MM.1S (cell line): Measurements from ENCODE around the gene IL6ST.
"Not testable (repeated sequence)": the region's sequence is repeated elsewhere in the genome, so short reads cannot be mapped to it uniquely, and the experiment has no call there.

Experiments used
- DNase-seq: peaks from one replicate; pipeline ENCODE4 v3.0.0-alpha.2; 2015
- H2AFZ ChIP-seq: fragments of 300-600 bp; sonication (generic); 2 replicates; pipeline ENCODE4 v1.6.0; 2016; ENCODE audit warnings: antibody characterized with exemption, low read length
- H3F3A ChIP-seq: fragments of 300-600 bp; sonication (generic); 2 replicates; pipeline ENCODE4 v1.6.1; 2016; ENCODE audit warnings: mild to moderate bottlenecking, antibody characterized with exemption, low read length, moderate library complexity, mixed read lengths; ENCODE audit not compliant: insufficient read depth
- H3K27ac ChIP-seq: fragments of 300-600 bp; sonication (generic); 2 replicates; pipeline ENCODE4 v1.5.1; 2016; ENCODE audit warnings: mild to moderate bottlenecking, low read length
- H3K27me3 ChIP-seq: fragments of 300-600 bp; sonication (generic); replicated peaks from 2 replicates; pipeline ENCODE4 v1.6.0; 2016; ENCODE audit warnings: low read length; ENCODE audit not compliant: insufficient read depth
- H3K36me3 ChIP-seq: fragments of 300-600 bp; sonication (generic); replicated peaks from 2 replicates; pipeline ENCODE4 v1.6.1; 2016; ENCODE audit warnings: mild to moderate bottlenecking, low read length, mixed read lengths; ENCODE audit not compliant: insufficient read depth
- H3K4me1 ChIP-seq: fragments of 300-600 bp; sonication (generic); 2 replicates; pipeline ENCODE4 v1.6.1; 2016; ENCODE audit warnings: low read length, mixed read lengths
- H3K4me2 ChIP-seq: fragments of 300-600 bp; sonication (generic); 2 replicates; pipeline ENCODE4 v1.6.0; 2016; ENCODE audit warnings: low read depth, low read length
- H3K4me3 ChIP-seq: fragments of 300-600 bp; sonication (generic); 2 replicates; pipeline ENCODE4 v1.5.1; 2016; ENCODE audit warnings: low read length, mixed read lengths
- H3K79me2 ChIP-seq: fragments of 300-600 bp; sonication (generic); 2 replicates; pipeline ENCODE4 v1.6.1; 2016; ENCODE audit warnings: mixed run types, low read length, mixed read lengths
- H3K9ac ChIP-seq: fragments of 300-600 bp; sonication (generic); 2 replicates; pipeline ENCODE4 v1.6.1; 2016; ENCODE audit warnings: low read length, mixed read lengths
- H3K9me2 ChIP-seq: fragments of 300-600 bp; sonication (generic); replicated peaks from 2 replicates; pipeline ENCODE4 v1.6.1; 2016; ENCODE audit warnings: mild to moderate bottlenecking, low read length, mixed read lengths; ENCODE audit not compliant: insufficient read depth
- H3K9me3 ChIP-seq: fragments of 300-600 bp; sonication (generic); replicated peaks from 2 replicates; pipeline ENCODE4 v1.6.1; 2016; ENCODE audit warnings: mild to moderate bottlenecking, low read length, mixed read lengths; ENCODE audit not compliant: insufficient read depth
- H4K20me1 ChIP-seq: fragments of 300-600 bp; sonication (generic); 2 replicates; pipeline ENCODE4 v1.6.1; 2016; ENCODE audit warnings: mild to moderate bottlenecking, low read length, moderate library complexity, mixed read lengths; ENCODE audit not compliant: insufficient read depth
- CTCF ChIP-seq: fragments of 300-600 bp; sonication (generic); IDR thresholded peaks from 2 replicates; pipeline ENCODE4 v1.5.1; 2016; ENCODE audit warnings: antibody characterized with exemption, low read length, mixed read lengths
- EZH2 ChIP-seq: fragments of 300-600 bp; sonication (generic); optimal IDR thresholded peaks from 2 replicates; pipeline ENCODE3; 2017; ENCODE audit warnings: low read depth, mild to moderate bottlenecking, antibody characterized with exemption, low read length, mixed read lengths
- EZH2phosphoT487 ChIP-seq: fragments of 300-600 bp; sonication (generic); IDR thresholded peaks from 2 replicates; pipeline ENCODE4 v1.6.1; 2018; ENCODE audit warnings: antibody characterized with exemption, low read length

The IL6ST gene

GRCh38 chr5:55959208-55959607 is 35.6 kb downstream of the IL6ST start:
- no peaks in the 10 kb centered on the region for H3K4me1 ChIP-seq
- no peak overlapping the region for H3K4me2 ChIP-seq
- no peak for TF ChIP-seq EZH2phosphoT487
- no peak for TF ChIP-seq CTCF
- H3K79me2 ChIP-seq: peaks cover 95% of the 10 kb centered on the region
- H3K9ac ChIP-seq: no peak overlapping the region
- H3K4me3 ChIP-seq: no peak overlapping the region
- H3K27ac ChIP-seq: no peak overlapping the region
- no peaks in the 10 kb centered on the region for H3K27me3 ChIP-seq
- H3K9me2 ChIP-seq: no peaks in the 10 kb centered on the region
- H3F3A ChIP-seq: peaks cover 46% of the 10 kb centered on the region
- peaks cover 4% of the 10 kb centered on the region; the same call in 1 of the 2 replicates for H4K20me1 ChIP-seq
- no peaks in the 10 kb centered on the region for H3K9me3 ChIP-seq
- no peak overlapping the region for H2AFZ ChIP-seq
- H3K36me3 ChIP-seq: peaks cover 30% of the 10 kb centered on the region
- no peak for DNase-seq

DNA sequence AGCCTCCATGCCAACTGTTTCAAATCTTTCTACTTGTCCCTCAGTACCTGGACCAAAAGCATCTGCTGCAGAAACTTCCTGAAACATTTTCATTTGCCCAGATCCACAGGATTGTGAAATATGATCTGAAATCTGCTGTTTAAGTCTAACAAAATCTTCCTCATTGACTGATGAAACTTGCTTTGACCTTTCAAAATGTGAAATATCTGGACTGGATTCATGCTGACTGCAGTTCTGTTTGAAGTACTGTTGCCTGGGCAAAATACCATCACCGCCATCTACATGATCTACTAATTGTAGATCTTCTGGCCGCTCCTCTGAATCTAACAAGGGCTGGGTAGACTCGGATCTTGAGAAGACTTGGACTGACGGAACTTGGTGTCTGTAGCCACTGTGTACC is 53.6 kb downstream of the IL6ST start:
- not testable (repeated sequence) for DNase-seq, H3K9me2 ChIP-seq, H2AFZ ChIP-seq, H3K27me3 ChIP-seq, H3K4me3 ChIP-seq, H3K4me2 ChIP-seq, H3K27ac ChIP-seq, H3K9me3 ChIP-seq, H3K9ac ChIP-seq
- peaks cover 53% of the 10 kb centered on the region for H3K79me2 ChIP-seq
- H3K36me3 ChIP-seq: peaks cover 23% of the 10 kb centered on the region; the same call in 1 of the 2 replicates
- peaks cover 12% of the 10 kb centered on the region for H3K4me1 ChIP-seq
- peaks cover 17% of the 10 kb centered on the region for H4K20me1 ChIP-seq
- peaks cover 45% of the 10 kb centered on the region for H3F3A ChIP-seq

- not testable (repeated sequence) for H4K20me1 ChIP-seq, H3K4me1 ChIP-seq, H3K9me2 ChIP-seq, H3K27ac ChIP-seq, H3K4me3 ChIP-seq, H3K9me3 ChIP-seq, H3K9ac ChIP-seq, H3K4me2 ChIP-seq, H2AFZ ChIP-seq, H3K27me3 ChIP-seq, DNase-seq
- H3F3A ChIP-seq: peaks cover 63% of the 10 kb centered on the region
- peaks cover 25% of the 10 kb centered on the region for H3K79me2 ChIP-seq
- peaks cover 10% of the 10 kb centered on the region; the same call in 1 of the 2 replicates for H3K36me3 ChIP-seq
These were observed 57.2 kb downstream of the IL6ST start for GRCh38 chr5:55937598-55937997.

DNA sequence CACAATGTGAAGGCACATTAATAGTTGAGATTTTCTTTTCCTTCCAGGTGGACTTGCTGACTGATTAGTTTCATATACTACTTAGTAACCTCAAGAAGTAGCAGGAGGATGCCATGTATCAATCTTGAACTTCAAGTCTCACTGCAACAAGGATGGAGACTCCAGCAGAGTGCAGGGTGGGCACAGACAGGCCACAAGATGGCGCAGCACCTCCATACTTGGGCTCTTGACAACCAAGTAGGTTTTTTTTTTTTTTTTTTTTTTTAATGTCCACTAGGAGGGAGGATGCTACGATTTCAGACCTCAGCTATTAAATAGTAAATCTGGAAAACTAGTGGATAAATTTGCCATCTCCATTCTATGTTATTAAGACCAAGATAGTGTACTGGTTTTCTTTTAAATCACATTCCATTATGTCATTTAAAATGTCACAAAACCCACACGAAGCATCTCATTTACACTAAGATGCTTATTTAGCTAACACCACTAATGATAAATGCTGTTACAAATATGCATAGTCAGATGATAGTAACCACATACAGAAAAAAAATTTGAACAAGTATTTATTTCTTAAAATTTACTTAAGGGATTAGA is 58.6 kb downstream of the IL6ST start:
- TF ChIP-seq EZH2phosphoT487: no peak
- TF ChIP-seq CTCF: peak; percentile 91
- TF ChIP-seq EZH2: no peak

More for the DNA sequence above, 58.6 kb downstream of the IL6ST start:
- 0 out of 2 replicates have a peak, but pooled peaks cover 3% of the 10 kb centered on the region for H3K4me1 ChIP-seq
- H3K36me3 ChIP-seq: peaks cover 8% of the 10 kb centered on the region; the same call in 1 of the 2 replicates
- H3K9me2 ChIP-seq: no peaks in the 10 kb centered on the region
- H4K20me1 ChIP-seq: peaks cover 6% of the 10 kb centered on the region
- H3K9me3 ChIP-seq: no peaks in the 10 kb centered on the region
- no peak overlapping the region for H3K4me2 ChIP-seq
- H3K9ac ChIP-seq: no peak overlapping the region
- no peaks in the 10 kb centered on the region for H3K27me3 ChIP-seq
- no peak overlapping the region for H3K4me3 ChIP-seq
- DNase-seq: peak; percentile 76
- H2AFZ ChIP-seq: no peak overlapping the region
- peaks cover 14% of the 10 kb centered on the region for H3K79me2 ChIP-seq
- H3K27ac ChIP-seq: no peak overlapping the region
- H3F3A ChIP-seq: peaks cover 57% of the 10 kb centered on the region
